HG03175 (cell line): ENCODE measurements around the gene SSH2.

Experiments used
- ATAC-seq: cut with Tn5 transposase; IDR thresholded peaks from one replicate; pipeline ENCODE4 v1.9.1; 2021; ENCODE audit warnings: mild to moderate bottlenecking, moderate library complexity; ENCODE audit not compliant: unreplicated experiment

The SSH2 gene

DNA sequence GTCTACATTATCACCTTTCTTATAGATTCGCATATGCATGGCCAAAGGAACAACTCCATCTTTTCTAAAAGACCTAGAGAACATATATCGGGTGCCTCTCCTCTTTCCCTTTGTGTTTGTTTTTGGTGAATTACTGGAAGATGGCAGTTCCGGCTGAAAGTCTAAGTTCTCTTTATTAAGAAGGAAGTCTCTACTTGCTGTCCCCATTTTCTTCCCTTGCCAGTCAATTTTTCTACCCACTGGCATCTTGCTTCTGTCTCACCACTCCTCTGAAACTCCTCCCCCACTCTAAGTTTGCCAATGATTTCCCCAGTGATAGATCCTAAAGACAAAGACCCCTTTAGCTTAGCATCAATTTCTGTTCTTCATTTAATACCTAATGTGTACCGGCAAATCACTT lies 213.5 kb downstream of the SSH2 start:
- no peak for ATAC-seq

DNA sequence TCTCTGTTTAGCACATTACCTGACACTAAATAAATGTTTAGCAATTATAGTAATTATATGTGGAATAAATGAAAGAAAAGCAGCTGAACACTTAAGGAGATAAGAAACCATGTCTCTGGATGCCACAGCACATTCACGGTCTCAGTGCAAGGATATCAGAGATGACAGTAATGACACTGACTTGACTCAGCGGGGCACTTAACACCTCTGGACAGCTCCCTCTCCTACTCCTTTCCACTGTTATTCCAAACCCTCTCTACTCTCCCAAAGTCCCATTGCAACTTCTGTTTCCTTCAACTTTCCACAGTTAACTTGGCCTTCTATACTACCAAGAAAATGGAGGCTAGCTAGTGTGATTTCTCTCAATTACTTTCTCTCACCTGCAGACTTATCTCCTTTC lies 214.3 kb downstream of the SSH2 start:
- no peak for ATAC-seq

DNA sequence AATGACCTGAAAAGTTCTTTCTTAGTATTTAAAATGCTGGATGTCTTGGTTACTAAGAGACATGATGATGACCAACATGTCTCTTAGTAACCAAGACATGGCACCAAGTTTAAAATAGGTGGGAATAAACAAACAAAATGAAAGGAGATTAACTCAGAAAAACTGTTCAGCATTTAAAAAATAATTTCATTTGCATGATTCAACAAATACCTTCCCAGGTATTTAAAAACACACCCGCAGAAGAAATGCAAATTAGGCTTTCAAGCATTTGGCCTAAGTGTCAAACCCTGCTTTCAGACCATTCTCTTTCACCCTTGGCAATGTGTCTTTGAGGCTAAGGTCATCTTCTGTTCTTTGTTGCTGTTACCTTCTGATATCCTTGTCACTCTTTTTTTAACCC lies 215.9 kb downstream of the SSH2 start:
- ATAC-seq = no peak

DNA sequence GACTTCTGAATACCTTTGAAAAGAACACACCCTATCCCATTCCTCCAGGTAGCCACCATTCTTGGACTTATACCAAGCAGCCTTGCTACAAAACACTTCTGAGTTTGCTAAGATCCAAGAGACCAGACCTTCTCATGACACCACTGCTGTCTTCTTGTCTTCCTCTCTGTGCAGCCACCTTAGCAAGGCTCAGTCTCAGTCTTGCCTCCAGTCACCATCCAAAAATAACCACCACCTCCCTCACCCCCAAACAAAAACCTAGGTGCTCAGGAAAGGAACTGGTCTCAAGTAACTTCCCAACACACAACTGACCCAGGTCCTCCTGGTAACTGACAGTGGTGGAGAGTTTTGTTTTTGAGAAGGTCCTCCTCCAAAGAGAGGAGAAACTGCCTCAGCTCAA lies 216.4 kb downstream of the SSH2 start:
- ATAC-seq = no peak

DNA sequence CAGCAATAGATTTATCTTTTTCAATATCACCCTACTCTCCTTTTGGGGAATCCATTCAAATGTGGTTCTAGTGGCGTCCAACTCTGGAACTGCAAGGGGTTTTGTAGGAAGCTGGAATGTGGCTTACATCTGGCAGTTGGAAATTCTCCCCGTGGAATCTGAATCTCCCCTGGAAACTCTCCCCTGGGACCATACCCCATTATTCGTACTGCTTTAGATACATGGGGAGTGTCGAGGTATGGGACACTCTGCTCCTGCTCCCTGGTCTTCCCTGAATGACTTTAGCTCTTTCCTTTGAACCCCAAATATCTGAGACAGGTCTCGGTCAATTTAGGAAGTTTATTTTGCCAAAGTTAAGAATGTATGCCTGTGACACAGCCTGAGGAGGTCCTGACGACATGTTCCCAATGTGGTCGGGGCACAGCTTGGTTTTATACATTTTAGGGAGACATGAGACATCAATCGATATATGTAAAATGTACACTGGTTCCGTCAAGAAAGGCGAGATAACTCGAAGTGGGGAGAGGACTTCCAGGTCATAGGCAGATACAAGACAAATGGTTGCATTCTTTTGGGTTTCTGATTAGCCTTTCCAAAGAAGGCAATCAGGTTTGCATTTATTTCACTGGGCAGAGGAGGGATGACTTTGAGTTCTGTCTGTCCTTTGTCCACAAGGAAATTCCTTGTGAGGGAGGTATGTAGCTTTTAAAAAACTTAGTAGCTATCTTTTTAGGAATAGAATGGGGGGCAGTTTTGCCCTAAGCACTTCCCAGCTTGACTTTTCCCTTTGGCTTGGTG lies 218.2 kb downstream of the SSH2 start:
- no peak for ATAC-seq

DNA sequence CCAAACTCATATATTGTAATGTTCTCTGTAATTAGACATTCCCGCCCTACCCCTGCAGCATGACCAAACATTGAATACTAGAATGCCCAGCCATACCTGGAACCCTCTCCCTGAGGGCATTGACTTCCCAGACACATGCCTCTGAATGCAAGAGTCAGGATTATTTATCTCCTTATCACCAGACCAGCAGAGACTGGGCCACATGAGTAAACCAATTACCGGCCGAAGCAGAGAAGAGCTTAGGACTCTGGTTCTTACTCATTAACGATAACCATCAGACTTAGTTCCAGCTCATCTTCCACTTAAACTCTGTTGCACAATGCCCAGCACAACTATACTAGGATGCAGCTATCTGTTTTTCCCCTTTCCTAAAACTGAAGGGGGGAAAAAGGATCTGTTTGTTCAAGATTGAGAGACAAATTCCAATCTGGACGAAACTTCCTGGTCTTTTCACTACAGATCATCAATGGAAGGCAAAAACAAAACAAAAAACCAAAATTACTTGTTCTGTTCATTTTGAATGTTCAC lies 219.1 kb downstream of the SSH2 start:
- no peak for ATAC-seq

DNA sequence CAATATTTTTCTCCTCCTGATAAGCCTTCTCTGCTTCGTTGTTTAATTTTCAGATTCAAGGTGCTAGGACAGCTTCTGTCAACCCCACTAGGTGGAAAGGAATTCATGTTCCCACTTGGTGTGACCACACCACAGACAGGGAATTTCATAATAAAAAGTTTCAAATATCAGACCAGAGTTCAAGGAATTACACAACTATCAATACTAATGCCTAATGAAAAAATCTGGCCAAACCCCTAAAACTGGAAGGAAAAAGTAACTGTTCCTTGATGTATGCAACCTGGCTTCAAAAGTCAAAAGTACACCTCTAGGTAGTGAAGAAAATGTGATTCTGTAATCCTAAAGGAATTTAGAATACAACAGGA lies 219.5 kb downstream of the SSH2 start:
- no peak for ATAC-seq

DNA sequence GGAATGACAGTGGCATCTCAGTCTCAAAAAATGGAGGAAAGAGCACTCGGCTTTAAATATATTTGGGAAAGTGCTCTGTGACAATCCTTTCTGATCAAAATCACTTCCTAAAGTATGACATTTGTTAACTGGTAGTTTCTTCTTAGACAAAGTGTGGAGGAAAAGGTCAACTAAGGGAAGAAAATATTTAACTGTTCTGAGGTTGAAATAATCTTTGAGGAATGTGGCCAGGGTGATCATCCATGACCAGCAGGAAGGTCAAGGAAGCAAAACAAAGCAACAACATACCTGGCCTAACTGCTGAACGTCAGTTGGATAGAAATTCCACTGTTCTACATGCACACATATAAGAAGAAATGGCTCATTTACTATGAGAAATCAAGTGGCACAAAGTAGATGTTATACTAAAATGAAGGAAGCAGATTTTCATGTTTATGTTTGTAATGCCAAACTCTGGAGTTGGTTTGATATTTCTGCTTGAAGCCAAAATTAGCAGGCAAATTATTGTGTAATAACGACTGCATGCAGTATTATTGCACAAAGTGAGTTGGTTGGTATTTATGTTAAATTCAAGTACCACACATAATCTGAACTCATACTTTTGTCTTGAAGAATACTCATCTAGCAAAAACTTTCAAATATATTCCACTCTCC lies 220.0 kb downstream of the SSH2 start:
- ATAC-seq = no peak

DNA sequence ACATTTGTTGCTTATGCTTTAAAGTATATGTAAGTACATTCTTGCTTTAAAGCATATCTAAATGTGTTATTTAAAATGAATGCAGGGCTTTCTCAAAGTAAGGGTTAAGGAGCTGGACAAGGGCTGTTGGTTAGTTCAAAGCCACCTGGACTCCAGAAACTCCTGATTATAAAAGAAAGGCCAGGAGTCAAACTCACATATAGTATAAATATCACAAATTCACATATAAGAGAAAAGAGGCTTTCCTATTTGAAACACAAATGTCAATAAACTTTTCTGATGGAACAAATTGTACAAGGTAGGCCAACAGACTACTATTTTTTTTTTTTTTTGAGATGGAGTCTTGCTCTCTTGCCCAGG lies 222.8 kb downstream of the SSH2 start:
- no peak for ATAC-seq

DNA sequence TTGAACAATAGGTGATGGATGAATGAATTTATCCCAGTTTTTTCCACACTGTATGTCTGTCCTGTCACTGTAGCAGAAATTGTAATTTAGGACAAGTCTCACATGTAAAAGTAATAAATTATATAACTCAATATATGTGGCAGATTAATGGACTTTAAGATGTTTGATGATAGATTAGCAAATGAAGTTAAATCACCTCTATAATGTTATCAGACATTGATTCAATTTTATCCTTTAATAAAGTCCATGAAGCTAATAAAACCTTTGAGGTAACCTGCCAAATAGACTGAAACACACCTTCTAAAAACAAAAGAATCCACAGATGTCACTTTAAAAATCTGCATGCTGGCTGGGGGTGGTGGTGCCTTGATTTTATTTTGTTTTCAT lies 224.0 kb downstream of the SSH2 start:
- ATAC-seq = no peak

DNA sequence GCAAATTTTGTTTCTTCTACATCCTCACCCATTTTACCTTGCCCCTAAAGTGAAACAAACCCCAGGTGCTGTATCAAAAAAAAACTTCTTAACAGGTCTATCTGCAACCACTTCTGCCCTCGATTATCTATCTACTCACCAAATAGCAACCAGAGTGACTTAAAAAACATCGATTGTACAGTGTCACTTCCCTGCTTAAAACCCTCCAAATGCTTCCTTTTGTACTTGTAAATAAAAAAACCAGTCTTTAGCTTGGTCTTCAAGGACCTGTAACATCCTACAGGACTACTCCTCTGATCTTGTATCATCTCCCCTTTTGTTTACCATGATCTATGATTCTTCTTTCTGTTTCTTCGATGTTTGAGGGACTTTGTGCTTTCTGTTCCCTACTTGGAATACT lies 224.6 kb downstream of the SSH2 start:
- ATAC-seq = no peak

DNA sequence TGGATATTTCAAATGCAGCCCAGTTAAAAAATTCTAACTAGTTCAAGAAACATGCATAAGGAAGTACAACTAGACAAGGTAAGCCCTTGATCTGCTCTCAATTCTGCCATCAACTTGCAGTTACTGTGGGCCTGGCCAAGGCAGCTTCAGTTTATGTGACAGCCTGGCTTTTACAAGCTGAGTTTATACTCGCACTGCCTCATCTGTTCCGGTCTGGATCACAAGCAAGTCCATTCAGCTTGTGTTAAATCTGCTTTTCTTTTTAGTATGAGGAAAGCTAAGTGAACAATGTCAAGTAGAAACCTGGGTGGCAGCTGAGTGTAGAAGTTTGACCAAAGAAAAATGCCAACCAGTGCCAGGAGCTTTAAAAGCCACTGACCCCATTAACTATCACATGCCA lies 230.7 kb downstream of the SSH2 start:
- ATAC-seq = no peak

DNA sequence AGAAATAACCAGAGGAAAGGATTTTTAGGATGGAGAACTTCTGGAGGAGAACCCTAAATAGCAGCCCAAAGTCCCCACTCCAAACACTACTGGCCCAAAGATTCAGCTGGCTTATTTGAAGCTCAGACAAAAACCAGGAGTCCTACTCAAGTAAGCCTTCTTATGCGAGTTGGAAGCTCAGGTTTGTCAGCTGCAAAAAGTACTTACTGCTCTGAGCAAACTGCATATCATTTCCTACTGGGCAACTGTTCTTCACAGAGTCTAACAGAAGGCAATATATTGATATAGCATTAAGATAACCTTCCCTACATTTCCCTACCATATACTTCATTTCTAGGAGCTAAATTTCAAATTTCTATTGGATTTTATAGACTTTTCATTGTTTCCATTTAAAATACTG lies 231.2 kb downstream of the SSH2 start:
- no peak for ATAC-seq

DNA sequence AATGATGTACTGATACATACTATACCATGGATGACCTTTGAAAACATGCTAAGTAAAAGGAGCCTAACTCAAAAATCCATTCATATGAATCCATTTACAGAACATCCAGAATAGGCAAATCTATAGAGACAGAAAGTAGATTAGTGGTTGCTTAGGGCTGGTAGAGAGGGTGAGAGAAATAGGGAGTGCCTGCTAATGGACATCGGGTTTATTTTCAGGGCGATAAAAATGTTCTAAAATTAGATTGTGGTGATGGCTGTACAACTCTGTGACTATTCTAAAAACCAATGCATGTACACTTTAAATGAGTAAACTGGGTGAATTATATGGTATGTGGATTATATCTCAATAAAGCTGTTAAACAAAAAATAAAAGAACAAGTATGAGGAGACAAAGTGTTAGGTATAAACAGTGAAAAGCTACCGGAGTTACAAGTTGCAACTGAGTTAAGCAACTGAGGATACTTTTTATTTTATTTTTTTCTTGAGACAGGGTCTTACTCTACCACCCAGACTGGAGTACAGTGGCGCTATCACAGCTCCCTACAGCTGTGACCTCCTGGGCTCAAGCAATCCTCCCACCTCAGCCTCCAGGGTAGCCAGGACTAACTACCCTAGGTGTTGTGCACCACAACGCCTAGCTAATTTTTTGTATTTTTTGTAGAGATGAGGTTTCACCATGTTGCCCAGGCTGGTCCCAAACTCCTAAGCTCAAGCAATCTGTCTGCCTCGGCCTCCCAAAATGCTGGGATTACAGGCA lies 231.8 kb downstream of the SSH2 start:
- ATAC-seq = no peak

DNA sequence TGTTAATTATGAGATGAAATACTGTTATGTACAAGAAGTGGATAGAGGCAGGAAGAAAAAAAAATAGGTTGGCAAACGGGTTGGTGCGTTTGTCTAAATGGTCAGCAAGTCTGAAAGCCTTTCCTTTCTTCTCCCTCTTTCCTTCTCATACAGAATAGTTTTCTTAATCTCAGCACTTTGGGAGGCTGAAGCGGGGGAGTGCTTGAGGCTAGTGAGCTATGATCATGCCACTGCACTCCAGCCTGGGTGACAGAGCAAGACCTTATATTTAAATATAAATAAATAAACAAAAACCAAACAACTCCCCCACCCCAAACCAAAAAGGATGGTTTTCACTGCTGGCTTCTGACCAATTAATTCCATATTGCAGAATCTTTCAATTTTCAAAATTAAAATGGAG lies 232.7 kb downstream of the SSH2 start:
- no peak for ATAC-seq

DNA sequence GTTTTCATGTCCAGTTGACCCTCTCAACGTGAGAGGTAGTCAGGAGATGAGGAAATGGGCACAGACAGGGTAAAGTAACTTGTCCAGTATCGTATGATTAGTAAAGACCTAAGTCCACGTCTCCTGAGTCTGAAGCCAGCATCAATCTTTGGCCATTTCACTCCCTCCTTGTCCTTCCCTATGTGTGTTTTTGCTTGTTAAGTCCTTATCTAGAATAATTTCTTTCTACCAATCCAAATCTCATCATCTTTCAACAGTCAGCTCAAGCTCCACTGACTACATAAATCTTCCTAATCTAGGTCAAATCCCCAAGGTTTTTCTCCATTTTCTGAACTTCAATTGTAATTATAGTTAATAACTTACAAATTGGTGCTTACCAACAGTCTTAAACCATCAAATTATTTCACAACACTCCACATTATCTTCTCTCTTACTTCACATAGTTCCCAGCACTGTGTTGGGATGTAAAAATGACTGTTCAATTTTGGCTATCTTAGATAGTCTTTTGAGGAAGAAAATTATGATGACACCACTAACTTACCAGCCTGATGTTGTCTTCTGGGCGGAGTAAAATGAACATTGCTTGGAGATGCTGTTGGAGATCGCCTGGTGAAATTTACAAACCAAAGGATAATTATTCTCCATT lies 235.0 kb downstream of the SSH2 start:
- no peak for ATAC-seq

DNA sequence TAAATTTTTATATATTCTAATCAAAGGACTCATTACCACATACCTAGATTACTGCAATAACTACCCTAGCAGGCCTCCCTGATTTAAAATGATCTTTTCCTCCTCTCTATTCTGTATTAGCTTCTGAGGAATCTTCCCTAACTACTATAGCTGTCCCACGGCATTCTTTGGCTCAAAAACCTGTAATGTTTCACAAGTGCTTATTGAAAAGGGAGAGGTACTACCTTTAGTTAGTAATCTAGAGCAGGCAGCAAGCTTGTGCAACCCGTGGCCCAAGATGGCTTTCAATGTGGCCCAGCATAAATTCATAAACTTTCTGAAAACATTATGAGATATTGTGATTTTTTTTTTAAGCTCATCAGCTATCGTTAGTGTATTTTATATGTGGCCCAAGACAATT lies 236.3 kb downstream of the SSH2 start:
- no peak for ATAC-seq

DNA sequence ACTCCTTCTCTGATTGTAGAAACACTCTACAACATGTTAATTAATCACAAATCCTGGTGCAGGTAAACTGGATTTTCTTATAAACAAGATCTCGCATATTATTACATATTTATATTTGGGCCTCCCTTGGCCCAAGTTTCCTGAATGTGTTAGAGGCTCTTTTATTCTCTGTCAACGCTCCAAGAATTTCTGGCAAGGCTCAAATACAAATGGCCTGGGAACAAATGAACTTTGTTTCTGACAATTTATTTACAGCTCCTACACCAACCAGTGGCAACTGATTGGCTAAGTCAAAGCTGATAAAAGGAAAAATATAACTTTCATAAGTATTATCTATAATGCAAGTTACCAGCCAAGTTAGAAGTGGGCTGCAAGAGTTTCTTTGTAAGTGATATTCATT lies 242.4 kb downstream of the SSH2 start:
- ATAC-seq = no peak

DNA sequence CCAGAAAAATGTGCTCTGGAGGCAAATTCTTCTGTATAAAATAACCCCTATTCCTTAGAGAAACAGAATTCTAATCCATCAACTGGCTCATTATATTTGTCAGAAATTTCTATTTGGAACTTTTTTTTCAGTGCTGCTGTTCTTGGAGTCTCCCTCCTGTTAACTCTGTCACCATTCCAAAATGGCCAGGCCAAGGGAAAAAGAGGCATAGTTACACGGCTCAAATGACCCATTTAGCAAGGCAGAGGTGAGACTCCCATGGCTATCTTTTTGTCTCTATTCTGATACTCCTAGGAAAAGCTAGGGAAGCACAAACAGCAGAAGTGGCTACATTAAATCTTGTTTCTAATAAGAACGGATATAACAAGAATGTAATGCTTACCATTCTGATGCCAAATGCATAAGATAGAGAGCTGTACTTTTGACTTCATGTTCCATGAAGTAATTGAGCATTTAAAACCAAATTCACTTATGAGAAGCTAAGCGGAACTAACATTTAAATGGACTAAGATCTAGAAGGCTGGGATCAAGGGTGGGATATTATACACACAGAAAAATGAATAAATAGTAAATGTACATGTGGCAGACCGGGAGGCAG lies 242.9 kb downstream of the SSH2 start:
- no peak for ATAC-seq

DNA sequence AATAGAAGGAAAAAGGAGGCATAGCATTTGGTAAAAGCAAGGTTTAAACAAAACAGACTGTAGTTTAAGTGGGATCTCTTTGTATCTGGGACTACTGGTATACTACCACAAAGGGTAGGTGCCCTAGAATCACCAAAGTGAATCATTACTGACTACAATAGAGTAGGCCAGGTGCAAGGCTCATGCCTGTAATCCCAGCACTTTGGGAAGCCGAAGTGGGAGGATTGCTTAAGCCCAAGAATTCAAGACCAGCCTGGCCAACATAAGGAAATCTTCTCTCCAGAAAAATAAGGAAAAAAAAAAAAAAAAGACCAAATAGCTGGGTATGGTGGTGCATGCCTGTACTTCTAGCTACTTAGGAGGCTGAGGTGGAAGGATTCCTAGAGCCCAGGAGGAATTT lies 246.5 kb downstream of the SSH2 start:
- ATAC-seq = no peak

DNA sequence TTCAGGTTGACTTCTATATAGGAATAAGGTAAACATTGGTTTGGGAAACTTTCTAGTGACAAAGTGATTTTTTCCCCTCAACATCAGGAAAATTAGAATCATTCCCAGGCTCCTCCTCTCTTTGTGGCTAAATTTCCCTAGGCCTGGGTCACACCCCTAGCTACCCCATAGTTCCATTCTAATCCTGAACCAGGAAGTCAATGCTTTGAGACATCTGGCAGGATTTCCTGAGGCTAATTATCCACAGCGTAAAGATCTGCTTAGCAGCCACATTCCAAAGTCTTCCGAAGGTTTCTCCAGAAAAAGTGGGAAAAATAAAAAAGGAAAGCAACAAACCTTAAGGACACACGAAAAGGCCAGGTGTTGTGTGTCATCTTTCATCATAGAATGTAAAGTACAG lies 247.0 kb downstream of the SSH2 start:
- ATAC-seq = no peak
